GM19238 (cell line): ENCODE results near the gene RTN3.
"Not testable (repeated sequence)": the region's sequence is repeated elsewhere in the genome, so short reads cannot be mapped to it uniquely, and the experiment has no call there.

ENCODE experiments used
- DNase-seq: peaks from one replicate; pipeline ENCODE4 v3.0.0; 2011; ENCODE audit warnings: low spot score; ENCODE audit not compliant: insufficient read length

Gene RTN3

DNA sequence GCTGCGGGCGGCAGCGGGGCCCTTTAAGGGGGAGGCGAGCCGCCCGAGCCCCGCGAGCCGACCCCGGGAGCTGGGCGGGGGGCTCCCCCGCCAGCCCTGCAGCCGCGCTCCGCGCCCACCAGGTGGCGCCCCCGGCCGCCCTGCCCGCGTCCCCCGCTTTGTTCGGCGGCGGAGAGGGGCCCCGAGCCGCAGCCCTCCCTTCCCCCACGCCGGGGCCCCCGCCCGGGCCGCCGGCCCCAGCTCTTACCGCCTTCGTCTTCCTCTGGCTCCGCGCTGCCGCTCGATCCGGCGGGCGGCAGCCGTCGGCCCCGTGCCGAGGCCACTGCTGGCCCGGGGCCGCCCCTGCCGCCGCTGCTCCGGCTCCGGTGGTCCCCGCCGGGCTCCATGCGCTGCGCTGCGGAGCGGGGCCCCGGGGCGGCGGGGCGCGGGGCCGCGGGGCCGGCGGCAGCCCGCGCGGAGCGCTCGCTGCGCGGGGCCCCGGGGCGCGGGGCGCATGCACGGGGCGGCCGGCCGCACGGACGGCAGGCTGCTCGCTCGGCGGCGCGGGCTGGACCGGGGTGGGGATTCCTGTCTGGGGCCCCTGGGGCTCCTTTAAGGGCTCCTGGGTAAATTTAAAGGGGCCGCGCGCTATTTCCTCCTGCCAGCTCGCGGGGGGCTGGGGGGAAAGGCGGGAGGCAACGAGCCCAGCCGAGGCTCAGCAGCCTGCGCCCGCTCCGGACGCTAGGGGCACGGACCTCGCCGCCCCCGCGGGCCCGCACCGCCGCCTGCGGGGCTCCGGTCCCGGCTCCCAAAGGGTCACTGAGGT lies 87.1 kb downstream of the RTN3 start, which contains the start of gene ZFTA:
Gene ZFTA (minus strand): TSS at position 539 of the 805 bp plus-strand sequence. CDS start 153 bp downstream, at position 386.
- DNase-seq, result peak; percentile 85

DNA sequence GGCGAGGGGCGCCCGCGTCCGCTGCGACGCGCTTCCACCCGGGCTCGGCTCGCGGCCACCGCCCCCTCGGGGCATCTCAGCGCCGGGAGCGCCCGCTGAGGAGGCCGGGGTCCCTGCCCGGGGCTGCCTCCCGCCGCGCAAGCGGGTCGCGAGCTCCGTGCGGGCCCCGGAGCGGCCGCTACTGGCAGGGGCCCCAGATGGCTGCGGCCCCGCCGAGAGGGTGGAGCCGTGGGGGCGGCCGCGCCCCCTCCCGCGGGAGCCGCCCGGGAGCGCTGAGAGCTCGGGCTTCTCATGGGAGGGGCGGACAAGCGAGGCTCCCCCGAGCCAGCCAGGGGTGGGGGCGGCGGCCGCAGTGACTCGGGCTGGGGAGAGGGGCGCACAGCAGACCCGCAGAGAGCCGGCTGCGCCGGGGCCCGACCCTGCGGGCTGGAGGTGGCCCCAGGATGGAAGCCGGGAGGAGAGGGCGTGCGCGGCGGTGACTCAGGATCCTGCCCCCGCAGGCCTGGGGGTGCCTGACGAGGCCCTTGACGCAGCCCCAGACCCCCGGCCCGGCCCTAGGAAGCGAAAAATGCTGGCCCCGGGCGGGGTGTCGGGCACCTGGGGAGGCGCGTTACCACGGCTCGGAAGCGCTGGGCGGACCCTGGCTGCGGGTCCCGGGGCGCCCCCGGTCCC lies 87.9 kb downstream of the RTN3 start:
- no peak for DNase-seq

DNA sequence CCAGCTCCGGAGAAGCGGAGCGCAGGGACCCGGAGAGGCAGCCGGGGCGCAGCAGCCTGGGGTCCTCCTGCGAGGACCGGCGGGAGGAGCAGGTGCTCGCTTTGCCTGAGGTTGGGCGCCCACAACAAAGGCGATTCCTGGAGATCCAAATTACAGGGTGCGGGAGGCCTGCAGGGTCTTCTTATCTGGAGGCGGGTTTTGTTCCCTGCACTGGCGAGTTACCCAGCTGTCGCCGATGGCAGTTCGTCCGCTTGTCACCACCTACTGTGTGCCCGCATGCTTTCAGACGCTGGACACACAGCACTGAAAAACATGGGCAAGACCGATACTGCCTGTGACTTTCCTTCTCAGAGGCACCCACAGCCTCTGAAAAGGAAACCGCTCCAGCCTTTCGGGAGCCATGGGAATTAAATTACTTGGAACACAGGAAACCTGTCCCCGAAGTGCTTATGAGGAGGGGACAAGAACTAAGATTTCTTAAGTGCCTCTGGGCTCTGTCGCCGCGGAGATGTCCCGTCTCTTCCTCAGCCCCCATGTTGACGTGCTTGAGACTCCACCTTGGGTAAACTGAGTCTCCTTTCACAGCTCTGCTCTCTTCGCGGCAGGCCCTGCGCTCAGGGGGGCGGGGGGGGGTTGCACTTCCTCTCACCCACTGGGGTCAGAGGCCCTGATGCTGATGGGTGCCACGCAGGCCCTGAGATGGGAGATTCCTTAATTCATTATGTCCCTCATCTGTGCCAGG lies 88.6 kb downstream of the RTN3 start:
- DNase-seq, result no peak

DNA sequence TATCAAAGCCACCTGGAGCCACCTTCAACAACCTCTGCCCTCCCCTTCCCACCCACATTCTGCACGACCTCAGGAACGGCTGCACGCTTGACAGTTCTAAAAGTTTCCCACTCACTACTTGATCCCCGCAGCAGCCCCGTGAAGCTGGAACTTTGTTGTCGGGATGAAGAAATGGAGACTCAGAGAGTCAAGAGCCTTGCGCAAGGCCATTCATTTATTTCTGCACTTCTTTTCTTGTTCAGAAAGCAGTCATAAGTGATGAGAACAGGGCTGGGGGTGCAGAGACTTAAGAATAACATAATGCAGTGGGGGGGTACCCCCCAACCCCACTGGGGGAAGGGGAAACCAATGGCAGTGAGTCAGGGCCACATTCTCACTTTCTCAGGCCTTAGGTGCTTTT lies 89.5 kb downstream of the RTN3 start:
- DNase-seq, result no peak

DNA sequence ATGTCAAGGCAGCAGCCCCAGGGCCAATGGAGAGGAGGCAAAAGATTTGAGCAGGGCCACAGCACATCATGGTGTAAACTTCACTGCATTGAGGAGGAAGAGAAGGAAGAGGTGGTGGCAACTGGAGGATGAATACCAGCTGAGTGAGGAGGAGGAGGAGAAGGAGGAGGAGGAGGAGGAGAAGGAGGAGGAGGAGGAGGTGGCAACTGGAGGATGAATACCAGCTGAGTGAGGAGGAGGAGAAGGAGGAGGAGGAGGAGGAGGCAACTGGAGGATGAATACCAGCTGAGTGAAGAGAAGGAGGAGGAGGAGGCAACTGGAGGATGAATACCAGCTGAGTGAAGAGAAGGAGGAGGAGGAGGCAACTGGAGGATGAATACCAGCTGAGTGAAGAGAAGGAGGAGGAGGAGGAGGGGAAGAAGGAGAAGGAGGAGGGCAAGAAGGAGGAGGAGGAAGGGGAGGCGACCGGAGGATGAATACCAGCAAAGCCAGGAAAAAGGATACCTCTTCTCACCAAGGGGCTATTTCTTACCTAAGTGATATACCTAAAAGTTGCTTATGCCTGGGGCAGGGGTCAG lies 90.5 kb downstream of the RTN3 start:
- DNase-seq, result not testable (repeated sequence)

DNA sequence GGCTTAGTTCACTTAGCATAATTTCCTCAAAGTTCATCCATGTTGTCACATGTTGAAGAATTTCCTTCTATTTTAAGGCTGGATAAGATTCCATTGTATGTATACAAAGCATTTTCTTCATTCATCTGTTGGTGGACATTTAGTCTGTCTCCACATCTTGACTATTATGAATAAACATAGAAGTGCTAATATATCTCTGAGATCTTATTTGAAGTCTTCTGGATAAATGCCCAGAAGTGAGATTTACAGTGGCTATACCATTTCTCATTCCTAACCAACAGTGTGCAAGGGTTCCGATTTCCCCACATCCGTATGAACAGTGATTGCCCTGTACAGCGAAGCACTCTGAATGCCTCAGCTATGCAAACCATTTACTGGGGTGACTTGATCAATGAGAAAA lies 93.9 kb downstream of the RTN3 start:
- no peak for DNase-seq

DNA sequence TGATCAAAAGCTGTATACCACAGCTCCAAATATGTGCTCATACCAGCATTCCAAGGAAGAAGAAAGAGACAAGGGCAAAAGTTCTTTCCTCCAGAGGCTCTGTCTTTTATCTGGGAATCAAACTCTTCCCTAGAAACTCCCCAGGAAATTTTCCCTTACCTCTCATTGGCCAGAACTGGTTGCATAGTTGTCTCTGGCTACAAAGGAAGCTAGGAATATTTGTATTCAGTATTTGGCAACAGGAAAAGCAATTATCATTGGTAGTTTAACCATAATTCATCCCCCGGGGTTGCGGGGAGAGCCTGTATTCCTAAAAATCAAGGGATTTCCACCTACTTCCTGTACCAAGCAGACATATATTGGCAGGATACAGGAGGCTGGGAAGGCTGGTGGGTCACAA lies 97.7 kb downstream of the RTN3 start:
- no peak for DNase-seq

DNA sequence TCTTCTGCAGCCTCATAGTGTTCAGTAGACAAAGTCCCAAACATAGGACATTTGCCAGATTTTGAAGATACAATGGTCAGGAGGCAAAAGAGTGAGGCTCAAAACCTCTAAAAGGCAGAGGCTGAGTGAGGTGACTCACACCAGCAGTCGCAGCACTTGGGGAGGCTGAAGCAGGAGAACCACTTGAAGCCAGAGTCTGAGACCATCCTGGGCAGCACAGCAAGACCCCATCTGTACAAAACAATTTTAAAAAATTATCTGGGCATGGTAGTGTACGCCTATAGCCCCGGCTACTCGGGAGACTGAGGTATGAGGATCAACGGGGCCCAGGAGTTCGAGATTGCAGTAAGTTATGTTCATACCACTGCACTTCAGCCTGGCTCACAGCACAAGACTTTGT lies 101.4 kb downstream of the RTN3 start:
- DNase-seq, result no peak

DNA sequence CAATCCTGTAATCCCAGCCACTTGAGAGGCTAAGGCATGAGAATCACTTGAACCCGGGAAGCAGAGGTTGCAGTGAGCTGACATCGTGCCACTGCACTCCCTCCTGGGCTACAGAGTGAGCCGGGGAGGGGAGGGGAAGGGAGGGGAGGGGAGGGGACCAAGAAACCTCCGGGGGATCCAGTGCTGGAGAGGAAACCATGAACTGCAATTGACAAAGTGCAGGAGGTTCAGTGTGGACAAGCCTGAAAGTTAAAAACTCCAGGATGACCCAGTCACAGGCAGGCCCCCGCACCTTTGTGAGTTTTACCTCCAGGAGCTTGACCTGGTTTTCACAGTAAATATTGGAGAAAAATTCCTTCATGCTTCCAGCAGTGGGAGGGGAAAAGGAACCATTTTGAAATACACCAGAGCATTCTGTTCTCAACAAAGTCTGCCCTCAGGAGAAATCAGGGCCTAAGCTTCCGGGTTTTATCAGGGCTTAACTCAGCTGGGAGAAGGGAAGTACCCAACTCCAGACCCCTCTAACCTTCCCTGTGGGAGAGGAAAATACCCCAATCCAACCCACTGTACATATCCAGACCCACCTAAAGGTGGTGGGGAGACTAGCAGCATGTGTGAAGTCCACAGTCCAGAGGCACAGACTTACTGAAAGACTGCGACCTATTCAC lies 102.8 kb downstream of the RTN3 start:
- no peak for DNase-seq

DNA sequence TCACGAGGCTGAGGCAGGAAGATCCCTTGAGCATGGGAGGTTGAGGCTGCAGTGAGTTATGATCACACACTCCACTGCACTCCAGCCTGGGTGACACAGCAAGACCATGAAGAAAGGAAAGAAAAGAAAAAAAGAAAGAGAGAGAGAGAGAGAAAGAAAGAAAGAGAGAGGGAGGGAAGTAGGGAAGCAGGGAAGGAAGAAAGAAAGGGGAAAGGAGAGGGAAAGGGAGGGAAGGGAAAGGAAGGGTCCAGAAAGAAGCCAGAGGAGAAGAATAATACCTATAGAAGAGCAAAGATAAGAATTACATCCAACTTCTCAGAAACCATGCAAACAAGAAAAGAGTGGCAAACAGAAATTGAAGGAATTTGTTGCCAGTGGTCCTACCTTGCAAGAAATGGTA lies 104.5 kb downstream of the RTN3 start:
- no peak for DNase-seq

DNA sequence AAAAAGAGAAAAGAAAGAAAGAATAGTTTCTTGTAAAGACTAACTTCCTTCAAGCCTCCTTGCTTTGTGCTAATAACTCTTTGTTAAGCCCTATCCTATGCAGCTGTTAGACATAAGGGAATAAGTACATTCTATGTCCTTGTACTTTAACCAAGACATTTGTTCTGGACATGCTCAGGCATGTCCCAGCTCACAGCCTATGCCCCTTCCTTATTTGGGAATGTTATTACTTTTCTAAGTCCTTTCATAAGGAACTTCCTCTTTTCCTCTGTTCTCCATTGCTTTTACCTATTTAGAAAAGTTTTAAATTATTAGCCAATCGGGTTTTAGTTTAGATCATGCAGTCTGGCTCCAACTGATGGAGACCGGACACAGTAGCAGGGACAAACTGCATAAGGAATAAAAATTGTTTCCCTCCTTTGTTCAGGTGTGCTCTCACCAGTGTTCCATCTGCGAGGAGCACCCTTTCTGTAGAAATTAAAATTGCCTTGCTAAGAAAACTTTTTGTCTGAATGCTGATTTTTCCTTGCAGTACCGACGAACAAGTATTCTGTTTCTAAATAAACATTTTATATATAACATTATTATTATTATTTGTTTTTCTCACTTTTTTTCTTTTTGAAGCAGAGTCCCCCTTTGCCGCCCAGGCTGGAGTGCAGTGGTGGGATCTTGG lies 110.3 kb downstream of the RTN3 start:
- DNase-seq, result no peak

DNA sequence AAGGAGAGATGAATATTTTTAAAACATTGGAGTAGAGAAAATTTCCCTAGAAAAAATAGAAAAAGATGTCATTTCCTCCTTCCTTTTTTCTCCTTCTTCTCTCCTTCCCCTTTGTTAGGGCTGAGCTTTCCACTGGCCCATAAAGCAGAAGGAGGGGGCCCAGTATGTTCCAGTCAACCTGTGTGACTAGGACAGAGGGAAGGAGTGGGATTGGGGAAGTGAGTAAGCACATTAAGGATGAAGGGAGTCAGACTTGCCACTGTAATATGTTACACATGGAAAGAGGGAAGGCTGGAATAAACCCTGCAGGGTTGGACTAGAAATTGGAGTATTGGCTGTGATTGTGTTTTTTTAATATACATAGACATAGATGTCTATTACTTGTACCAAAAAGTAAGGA lies 111.9 kb downstream of the RTN3 start:
- no peak for DNase-seq

DNA sequence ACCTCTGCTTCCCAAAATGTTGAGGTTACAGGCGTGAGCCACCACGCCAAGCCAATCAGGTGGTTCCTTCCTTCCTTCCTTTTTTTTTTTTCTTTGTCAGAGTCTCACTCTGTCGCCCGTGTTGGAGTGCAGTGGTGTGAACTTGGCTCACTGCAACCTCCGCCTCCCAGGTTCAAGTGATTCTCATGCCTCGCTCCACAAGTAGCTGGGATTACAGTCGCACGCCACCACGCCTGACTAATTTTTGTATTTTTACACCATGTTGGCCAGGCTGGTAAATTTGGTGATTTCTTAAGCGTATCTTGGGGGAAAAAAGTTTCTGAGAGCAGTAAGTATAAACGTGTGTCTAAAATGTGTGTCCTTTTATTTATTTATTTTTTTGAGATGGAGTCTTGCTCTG lies 113.8 kb downstream of the RTN3 start:
- DNase-seq, result no peak

DNA sequence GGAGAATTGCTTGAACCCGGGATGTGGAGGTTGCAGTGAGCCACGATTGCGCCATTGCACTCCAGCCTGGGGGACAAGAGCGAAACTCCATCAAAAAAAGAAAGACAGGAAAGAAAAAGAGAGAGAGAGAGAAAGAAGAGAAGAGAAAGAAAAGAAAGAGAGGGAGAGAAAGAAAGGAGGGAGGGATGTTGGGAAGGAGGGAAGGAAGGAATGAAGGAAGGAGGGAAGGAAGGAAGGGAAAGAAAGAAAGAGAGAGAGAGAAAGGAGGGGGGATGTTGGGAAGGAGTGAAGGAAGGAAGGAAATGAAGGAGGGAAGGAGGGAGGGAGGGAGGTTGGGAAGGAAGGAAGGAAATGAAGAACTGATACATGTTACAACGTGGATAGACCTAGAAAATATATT lies 119.6 kb downstream of the RTN3 start:
- DNase-seq, result no peak

DNA sequence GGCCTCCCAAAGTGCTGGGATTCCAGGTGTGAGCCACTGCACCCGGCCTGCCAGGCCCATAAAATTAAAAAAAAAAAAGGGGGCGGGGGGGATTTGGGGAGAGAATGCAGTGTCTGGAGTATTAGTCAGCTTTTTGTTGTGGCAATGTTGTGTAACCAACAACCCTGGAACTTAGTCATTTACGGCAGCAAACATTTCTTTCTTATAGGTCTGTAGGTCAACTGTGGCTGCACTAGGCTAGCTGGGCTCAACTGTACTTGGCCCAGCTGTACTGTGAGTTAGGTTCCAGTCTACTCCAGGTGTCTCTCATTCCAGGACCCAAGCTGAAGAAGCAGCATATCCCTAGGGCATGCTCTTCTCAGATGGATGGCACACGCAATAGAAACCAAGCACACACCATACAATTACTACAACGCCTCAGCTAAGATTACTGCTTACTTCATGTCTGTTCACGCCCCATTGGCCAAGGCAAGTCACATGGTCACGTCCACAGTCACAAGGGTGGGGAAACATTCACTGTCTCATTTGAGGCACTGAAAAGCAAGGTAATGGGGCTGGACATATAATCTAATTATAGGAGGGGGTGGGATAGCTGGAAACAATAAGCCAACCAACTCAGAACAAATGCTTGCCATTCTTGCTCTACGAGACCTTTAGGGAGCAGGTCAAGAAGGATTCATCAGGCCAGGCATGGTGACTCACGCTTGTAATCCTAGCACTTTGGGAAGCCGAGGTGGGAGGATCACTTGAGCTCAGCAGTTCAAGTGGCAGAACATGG lies 121.5 kb downstream of the RTN3 start:
- no peak for DNase-seq

DNA sequence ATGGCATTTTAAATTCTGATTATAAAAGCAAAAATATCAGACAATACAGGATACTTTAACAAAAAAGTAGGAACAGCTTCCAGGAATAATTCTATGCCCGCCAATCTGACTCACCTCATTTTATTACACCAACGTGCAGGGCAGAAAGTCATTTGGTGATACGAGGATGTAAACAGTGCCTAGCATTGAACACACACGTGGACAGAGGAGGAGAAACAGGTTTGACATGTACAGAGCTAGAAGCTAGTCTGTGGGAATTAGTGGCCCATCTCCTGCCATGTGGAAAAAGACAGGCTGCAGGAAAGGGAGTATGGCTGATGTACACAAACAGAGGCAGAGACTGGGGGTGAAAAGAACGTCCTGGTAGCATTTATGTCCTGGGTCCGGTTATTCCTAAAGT lies 123.0 kb downstream of the RTN3 start:
- DNase-seq, result no peak

DNA sequence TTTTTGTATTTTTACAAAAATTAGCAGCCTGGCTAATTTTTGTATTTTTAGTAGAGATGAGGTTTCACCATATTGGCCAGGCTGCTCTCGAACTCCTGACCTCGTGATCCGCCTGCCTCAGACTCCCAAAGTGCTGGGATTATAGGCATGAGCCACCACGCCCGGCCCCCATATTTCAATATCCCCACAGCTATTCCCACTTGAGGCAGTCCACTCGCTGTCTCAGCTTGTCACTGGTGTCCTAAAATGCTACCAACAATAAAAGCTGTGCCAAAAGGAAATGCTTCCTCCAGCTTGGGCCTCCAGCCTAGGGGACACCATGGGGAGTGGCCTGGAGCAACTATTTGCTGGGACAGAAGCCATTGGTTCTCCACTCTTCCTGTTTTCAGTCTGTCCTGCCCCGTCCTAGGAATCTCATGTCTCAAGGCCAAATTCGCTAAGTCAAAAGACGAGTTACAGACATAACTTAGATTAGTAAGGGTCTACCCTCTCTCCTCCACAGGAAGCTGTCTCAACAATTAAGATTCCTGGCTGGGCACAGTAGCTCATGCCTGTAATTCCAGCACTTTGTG lies 124.6 kb downstream of the RTN3 start:
- DNase-seq, result no peak
